ENCODE data around the gene RBMY1B.
"Not testable (repeated sequence)": the region's sequence is repeated elsewhere in the genome, so short reads cannot be mapped to it uniquely, and the experiment has no call there.

The RBMY1B gene

DNA sequence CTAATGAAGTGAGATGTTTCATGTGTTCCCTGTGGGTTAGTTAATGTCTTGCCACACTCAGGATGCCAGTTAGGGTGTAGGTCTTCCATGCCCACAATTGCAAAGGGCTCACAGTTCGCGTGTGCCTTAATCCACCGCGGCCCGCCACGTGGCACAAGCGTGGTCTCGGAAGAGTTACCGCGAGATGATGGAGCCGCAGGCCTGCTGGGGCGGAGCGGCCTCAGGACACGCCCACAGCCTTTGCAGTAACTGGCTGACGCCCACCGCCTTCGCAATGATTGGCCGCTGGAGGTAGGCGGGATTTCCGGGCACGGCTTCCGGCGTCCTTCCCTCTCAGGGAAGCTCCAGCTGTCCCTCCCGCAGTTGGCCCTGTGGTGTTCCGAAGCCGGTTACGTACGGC is at the start of gene RBMY1B:
TSS of gene RBMY1B (plus strand) at position 301 of the 400 bp plus-strand sequence. CDS start 2,013 bp downstream, outside the sequence.
- DNase-seq (ENCODE audit: low spot score) = not testable (repeated sequence)

GRCh38 chrY:21462915-21463314 is 48.2 kb upstream of the RBMY1B start:
- not testable (repeated sequence) for DNase-seq (ENCODE audit: low spot score)

- DNase-seq (ENCODE audit: low spot score) = no peak
Observed at GRCh38 chrY:21482967-21483366, 28.2 kb upstream of the RBMY1B start.

DNA sequence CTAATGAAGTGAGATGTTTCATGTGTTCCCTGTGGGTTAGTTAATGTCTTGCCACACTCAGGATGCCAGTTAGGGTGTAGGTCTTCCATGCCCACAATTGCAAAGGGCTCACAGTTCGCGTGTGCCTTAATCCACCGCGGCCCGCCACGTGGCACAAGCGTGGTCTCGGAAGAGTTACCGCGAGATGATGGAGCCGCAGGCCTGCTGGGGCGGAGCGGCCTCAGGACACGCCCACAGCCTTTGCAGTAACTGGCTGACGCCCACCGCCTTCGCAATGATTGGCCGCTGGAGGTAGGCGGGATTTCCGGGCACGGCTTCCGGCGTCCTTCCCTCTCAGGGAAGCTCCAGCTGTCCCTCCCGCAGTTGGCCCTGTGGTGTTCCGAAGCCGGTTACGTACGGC is 23.4 kb downstream of the RBMY1B start, which contains the start of gene RBMY1A1:
TSS of gene RBMY1A1 (plus strand) at position 301 of the 400 bp plus-strand sequence. CDS start 2,013 bp downstream, outside the sequence.
- DNase-seq (ENCODE audit: low spot score) = not testable (repeated sequence)

- DNase-seq (ENCODE audit: low spot score) = not testable (repeated sequence)
Observed at GRCh38 chrY:21559316-21559984, 48.3 kb downstream of the RBMY1B start.
